Heart left ventricle (tissue), 16 donors: Measurements from ENCODE around the gene SMAD3. TPM values are rescaled to one million over a fixed set of nuclear protein-coding genes. Genes with fewer than 3 reads are reported as not detected.
A peak's percentile ranks its signal among the peaks of the same experiment; 100 is the strongest.

ENCODE experiments used
- ATAC-seq, 4 donors: fragments of 200-7000 bp; cut with Tn5 transposase; one replicate each; pipeline ENCODE4 v1.9.1; 2020 to 2022; ENCODE audit warnings: moderate library complexity in 4 of 4, mild to moderate bottlenecking in 3 of 4, moderate number of reproducible peaks in 1 of 4
- DNase-seq, 5 donors: peaks; one replicate each; pipeline ENCODE4 v3.0.0-alpha.2; 2020
- H3K27ac ChIP-seq, 12 donors: fragments of 200-600 bp; sonication (generic) in 4 of 12; one replicate each; pipeline versions ENCODE4 v1.5.0 to v1.8.0; 2016 to 2022; ENCODE audit warnings: mild to moderate bottlenecking in 2 of 12
- H3K27me3 ChIP-seq, 9 donors: fragments of 200-600 bp; sonication (generic) in 2 of 9; one replicate each; pipeline versions ENCODE4 v1.5.1 to v1.8.0; 2016 to 2022; ENCODE audit warnings: mild to moderate bottlenecking in 3 of 9
- H3K36me3 ChIP-seq, 9 donors: fragments of 200-600 bp; sonication (generic) in 2 of 9; one replicate each; pipeline versions ENCODE4 v1.5.0 to v1.8.0; 2018 to 2022; ENCODE audit warnings: mild to moderate bottlenecking in 2 of 9
- H3K4me1 ChIP-seq, 12 donors: fragments of 200-600 bp; sonication (generic) in 4 of 12; one replicate each; pipeline versions ENCODE4 v1.5.0 to v1.8.0; 2016 to 2022; ENCODE audit warnings: mild to moderate bottlenecking in 3 of 12
- H3K4me3 ChIP-seq, 12 donors: fragments of 200-600 bp; sonication (generic) in 4 of 12; one replicate each; pipeline versions ENCODE4 v1.5.0 to v1.8.0; 2017 to 2022; ENCODE audit warnings: mild to moderate bottlenecking in 9 of 12, moderate library complexity in 4 of 12
- H3K9me3 ChIP-seq, 12 donors: fragments of 200-600 bp; sonication (generic) in 4 of 12; one replicate each; pipeline versions ENCODE4 v1.5.0 to v1.8.0; 2016 to 2022; ENCODE audit warnings: mild to moderate bottlenecking in 1 of 12
- CTCF ChIP-seq, 12 donors: fragments of 200-600 bp; sonication (generic) in 4 of 12; IDR thresholded peaks; one replicate each; pipeline versions ENCODE4 v1.5.0 to v1.8.0; 2018 to 2022; ENCODE audit warnings: antibody characterized with exemption in 12 of 12, mild to moderate bottlenecking in 5 of 12
- POLR2A ChIP-seq, 2 donors: fragments of 450-650 bp; IDR thresholded peaks; one replicate each; pipeline ENCODE4 v1.6.1; 2017; ENCODE audit warnings: antibody characterized with exemption in 2 of 2, mild to moderate bottlenecking in 2 of 2, moderate library complexity in 2 of 2
- WGBS, 4 donors: extraction: QIAGEN DNeasy Blood & Tissue Kit in 2 of 4; methylation state at CpG; one replicate each; pipeline versions ENCODE4 v1.1.5 to v1.1.7; 2013 to 2018; 5-methylcytosine and 5-hydroxymethylcytosine counted together
- intact Hi-C, 10 donors: fragments of 100-400 bp; cut with DNase I; formaldehyde crosslinking; loops; one replicate each; pipeline versions ENCODE4 v1.11.1 to v1.14.2; 2022
- polyA plus RNA-seq, 2 donors: library from polyadenylated mRNA; stranded (reverse); fragments of 200-250 nt; gene quantifications; one replicate each; pipeline ENCODE4 v1.2.3, GENCODE V29; 2013
- total RNA-seq, 9 donors: library from RNA; depleted of rRNA in 2 of 9; stranded (reverse); fragments of >200 nt in 2 of 9; fragmentation: NEBNext Ultra II Directional in 3 of 9; extraction: Animal tissue kit (Norgen Biotek cat#: 25700) in 3 of 9; gene quantifications; one replicate each; pipeline versions ENCODE4 v1.1.0 to v1.2.4, GENCODE V29; 2016 to 2023
- donor health status: ischemic (EF 13 %, LVEDD 7.1; RV severe dilation, severe dysfunction).
- donor health status: healthy with polysubstance abuse.
- donor health status: DM: no; HTN: yes; CAD: no.
- donor health status: DM: no; HTN: no; CAD: no.
- donor health status: ischemic (EF 25% LVEDD 6.9; RV normal size, moderate dysfunction).
- donor health status: ischemic (EF 25% LVEDD 5.7; RV mildly dilated, moderate dysfunction).
- donor health status: healthy.
- donor health status: DM: yes; HTN: yes; CAD: no.
- donor health status: ischemic (EF 35%, LVEDD 5.7; RV mildly dilated, moderate dysfunction).
- donor health status: nonischemic (EF 11% LVEDD 7.7; RV severe dilation, severe dysfunction).
- donor health status: DM: yes; HTN: yes; CAD: no.
- donor health status: PGD.
- donor health status: ischemic (EF 29% LVEDD 5.4; RV normal size, mild dysfunction).
- donor health status: nonischemic (EF 23%, LVEDD 6.1; RV moderate dilation, normal function).

The SMAD3 gene
- total and polyA plus RNA-seq, 11 donors: 5.6 to 34.3 (median 15.3) TPM

- Histone ChIP-seq H3K4me1 (peaks cover 5 to 66% (median 40%) of the 10 kb centered on the region in 12 donors), H3K27me3 (no peaks in the 10 kb centered on the region), H3K27ac (peak overlapping the region in 8 of 12 donors; percentile 9 to 96 (median 92)), H3K9me3 (no peaks in the 10 kb centered on the region), H3K4me3 (peak overlapping the region in 11 of 12 donors; percentile 78 to 95 (median 87)), H3K36me3 (peaks cover 0 to 23% (median 4%) of the 10 kb centered on the region in 9 donors)
- intact Hi-C loops: loop anchor here in 9 of 10 donors (5.0 to 10.0 kb wide), 13 partner anchors 39 to 237 kb away; partner anchors contain the start of genes AAGAB (in 7 of the 9) and IQCH (in 7 of the 9)
- TF ChIP-seq CTCF (IDR thresholded peaks at IDR 0.05): no peak
- TF ChIP-seq POLR2A (IDR thresholded peaks at IDR 0.05): no peak
- DNase-seq (no peak), ATAC-seq (no peak)
- 51 to 63% (median 60%) methylated on average over 3 of the region's 3 CpGs for WGBS, 4 donors
These were observed 2.6 kb downstream of the SMAD3 start for GRCh38 chr15:67067930-67068551.

GRCh38 chr15:67068710-67069400 is 3.5 kb downstream of the SMAD3 start:
- WGBS, 4 donors: 43 to 54% (median 50%) methylated on average over 6 of the region's 6 CpGs
- H3K27me3 ChIP-seq: no peaks in the 10 kb centered on the region
- intact Hi-C loops: loop anchor here in 9 of 10 donors (5.0 to 10.0 kb wide), 13 partner anchors 38 to 236 kb away; partner anchors contain the start of genes AAGAB (in 7 of the 9) and IQCH (in 7 of the 9)
- H3K4me3 ChIP-seq: peak overlapping the region in 10 of 12 donors; percentile 78 to 95 (median 86)
- no peak for ATAC-seq
- peaks cover 0 to 23% (median 4%) of the 10 kb centered on the region in 9 donors for H3K36me3 ChIP-seq
- H3K9me3 ChIP-seq: no peaks in the 10 kb centered on the region
- peaks cover 5 to 74% (median 48%) of the 10 kb centered on the region in 12 donors for H3K4me1 ChIP-seq
- no peak for DNase-seq
- TF ChIP-seq CTCF (IDR thresholded peaks at IDR 0.05) (no peak), POLR2A (IDR thresholded peaks at IDR 0.05) (no peak)
- peak overlapping the region in 8 of 12 donors; percentile 9 to 95 (median 90) for H3K27ac ChIP-seq

GRCh38 chr15:67070150-67070549 is 4.7 kb downstream of the SMAD3 start:
- H3K36me3 ChIP-seq: peaks cover 0 to 23% (median 4%) of the 10 kb centered on the region in 9 donors
- H3K9me3 ChIP-seq: no peaks in the 10 kb centered on the region
- no peak for ATAC-seq
- no peak for DNase-seq
- intact Hi-C loops: no loop called here
- no peak overlapping the region for H3K4me3 ChIP-seq
- TF ChIP-seq CTCF (IDR thresholded peaks at IDR 0.05): no peak
- TF ChIP-seq POLR2A (IDR thresholded peaks at IDR 0.05): no peak
- no peaks in the 10 kb centered on the region for H3K27me3 ChIP-seq
- 80 to 90% (median 83%) methylated on average over 5 of the region's 5 CpGs for WGBS, 4 donors
- no peak overlapping the region for H3K27ac ChIP-seq
- peaks cover 5 to 82% (median 58%) of the 10 kb centered on the region in 12 donors for H3K4me1 ChIP-seq
